ENCODE data around the gene C17orf67. TPM values are rescaled to one million over a fixed set of nuclear protein-coding genes. Genes with fewer than 3 reads are reported as not detected.

The C17orf67 gene
- total and polyA plus RNA-seq, 9 donors = 1.5 to 6.0 (median 3.2) TPM

GRCh38 chr17:56861899-56862298 is 28.2 kb upstream of the C17orf67 start:
- Histone ChIP-seq H3K27me3 (no peaks in the 10 kb centered on the region), H3K4me3 (no peak overlapping the region), H3K9me3 (no peaks in the 10 kb centered on the region), H3K36me3 (no peaks in the 10 kb centered on the region), H3K4me1 (ENCODE audit: insufficient read depth) (no peaks in the 10 kb centered on the region), H3K27ac (no peak overlapping the region)
- intact Hi-C loops (cut with DNase I) = no loop called here
- TF ChIP-seq CTCF (IDR thresholded peaks at IDR 0.05) = no peak
- TF ChIP-seq POLR2A (IDR thresholded peaks at IDR 0.05) = no peak
- no peak for TF ChIP-seq EP300 (IDR thresholded peaks at IDR 0.05)
- WGBS, 3 donors = 93 to 96% (median 94%) methylated on average over 3 of the region's 3 CpGs
- DNase-seq = no peak

- 74 to 95% (median 80%) methylated on average over 3 of the region's 3 CpGs for WGBS, 3 donors
- no peak overlapping the region for H3K4me3 ChIP-seq
- no peaks in the 10 kb centered on the region for H3K4me1 ChIP-seq (ENCODE audit: insufficient read depth)
- no peaks in the 10 kb centered on the region for H3K27me3 ChIP-seq
- intact Hi-C loops (cut with DNase I) = no loop called here
- no peak for TF ChIP-seq POLR2A (IDR thresholded peaks at IDR 0.05)
- no peak for TF ChIP-seq EP300 (IDR thresholded peaks at IDR 0.05)
- no peak for TF ChIP-seq CTCF (IDR thresholded peaks at IDR 0.05)
- H3K9me3 ChIP-seq = no peaks in the 10 kb centered on the region
- DNase-seq = no peak
- H3K27ac ChIP-seq = no peak overlapping the region
- no peaks in the 10 kb centered on the region for H3K36me3 ChIP-seq
Measured at GRCh38 chr17:56851008-56851407, 17.3 kb upstream of the C17orf67 start.

- 96 to 97% (median 97%) methylated on average over 2 of the region's 2 CpGs for WGBS, 3 donors
- H3K9me3 ChIP-seq = no peaks in the 10 kb centered on the region
- H3K27me3 ChIP-seq = no peaks in the 10 kb centered on the region
- H3K36me3 ChIP-seq = no peaks in the 10 kb centered on the region
- H3K27ac ChIP-seq = no peak overlapping the region
- no peak for DNase-seq
- H3K4me3 ChIP-seq = no peak overlapping the region
- intact Hi-C loops (cut with DNase I) = no loop called here
- H3K4me1 ChIP-seq (ENCODE audit: insufficient read depth) = no peaks in the 10 kb centered on the region
- no peak for TF ChIP-seq EP300 (IDR thresholded peaks at IDR 0.05)
- TF ChIP-seq POLR2A (IDR thresholded peaks at IDR 0.05) = no peak
- no peak for TF ChIP-seq CTCF (IDR thresholded peaks at IDR 0.05)
Measured at GRCh38 chr17:56850591-56850990, 16.9 kb upstream of the C17orf67 start.

GRCh38 chr17:56849131-56849530 is 15.4 kb upstream of the C17orf67 start:
- Histone ChIP-seq H3K27ac (no peak overlapping the region), H3K4me1 (ENCODE audit: insufficient read depth) (no peaks in the 10 kb centered on the region), H3K36me3 (no peaks in the 10 kb centered on the region), H3K4me3 (no peak overlapping the region), H3K9me3 (no peaks in the 10 kb centered on the region), H3K27me3 (no peaks in the 10 kb centered on the region)
- TF ChIP-seq EP300 (IDR thresholded peaks at IDR 0.05) (no peak), CTCF (IDR thresholded peaks at IDR 0.05) (no peak), POLR2A (IDR thresholded peaks at IDR 0.05) (no peak)
- no peak for DNase-seq
- intact Hi-C loops (cut with DNase I) = no loop called here
- 74 to 95% (median 77%) methylated on average over 3 of the region's 3 CpGs for WGBS, 3 donors

- no peak for DNase-seq
- whole genome bisulfite sequencing, 3 donors = 93 to 96% (median 94%) methylated on average over 4 of the region's 4 CpGs
- no peak overlapping the region for H3K4me3 ChIP-seq
- no peaks in the 10 kb centered on the region for H3K36me3 ChIP-seq
- TF ChIP-seq EP300 (IDR thresholded peaks at IDR 0.05) (no peak), CTCF (IDR thresholded peaks at IDR 0.05) (no peak), POLR2A (IDR thresholded peaks at IDR 0.05) (no peak)
- no peaks in the 10 kb centered on the region for H3K9me3 ChIP-seq
- no peaks in the 10 kb centered on the region for H3K4me1 ChIP-seq (ENCODE audit: insufficient read depth)
- H3K27ac ChIP-seq = no peak overlapping the region
- intact Hi-C loops (cut with DNase I) = no loop called here
- no peaks in the 10 kb centered on the region for H3K27me3 ChIP-seq
Measured at GRCh38 chr17:56847106-56847505, 13.4 kb upstream of the C17orf67 start.
